ENCODE results near the gene LCN6. TPM values are rescaled to one million over a fixed set of nuclear protein-coding genes. Genes with fewer than 3 reads are reported as not detected.

LCN6 gene
- total RNA-seq, 1 experiment from 2014 or later, result not detected

DNA sequence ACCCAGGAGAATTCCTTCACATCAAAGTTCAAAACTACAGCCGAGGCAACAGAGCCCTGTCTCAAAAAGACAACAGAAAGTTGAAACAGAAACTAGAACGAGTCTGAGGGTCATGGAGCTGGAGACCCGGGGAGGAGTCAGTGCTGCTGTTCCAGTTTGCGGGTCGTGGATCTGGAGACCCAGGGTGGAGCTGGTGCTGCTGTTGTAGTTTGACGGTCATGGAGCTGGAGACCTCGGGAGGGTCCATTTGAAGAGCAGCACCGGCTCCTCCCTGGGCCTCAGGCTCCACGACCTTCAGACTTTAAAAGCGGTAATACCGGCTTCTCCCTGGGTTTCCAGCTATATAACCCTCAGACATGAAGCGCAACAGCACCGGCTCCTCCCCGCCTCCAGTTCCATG lies 29.0 kb upstream of the LCN6 start:
- Histone ChIP-seq H3K4me2 (ENCODE audit: insufficient read depth, insufficient read length, low read length) (no peak overlapping the region), H3K79me2 (ENCODE audit: insufficient read depth, low read length) (no peaks in the 10 kb centered on the region), H3K23me2 (ENCODE audit: insufficient read length, low read depth, low read length, poor library complexity, severe bottlenecking) (no peaks in the 10 kb centered on the region), H3K56ac (ENCODE audit: insufficient read length, low read depth, low read length) (no peak overlapping the region), H3K18ac (ENCODE audit: insufficient read length, low read depth, low read length) (no peak overlapping the region), H3K4ac (ENCODE audit: low read depth, low read length) (no peak overlapping the region), H4K91ac (ENCODE audit: insufficient read length, low read depth, low read length) (no peak overlapping the region), H2BK5ac (ENCODE audit: insufficient read length, low read length) (no peak overlapping the region), H2AK5ac (ENCODE audit: insufficient read length, low read length) (no peak overlapping the region), H3K79me1 (ENCODE audit: insufficient read depth, low read depth, low read length, poor library complexity, severe bottlenecking) (no peaks in the 10 kb centered on the region), H2BK120ac (ENCODE audit: low read depth, low read length, poor library complexity, severe bottlenecking) (no peak overlapping the region), H3K9me3 (ENCODE audit: control insufficient read depth, low read depth, low read length) (no peaks in the 10 kb centered on the region), H4K5ac (ENCODE audit: insufficient read length, low read depth, low read length) (no peak overlapping the region), H2BK15ac (ENCODE audit: low read depth, low read length) (no peak overlapping the region), H2BK20ac (ENCODE audit: low read depth, low read length, poor library complexity, severe bottlenecking) (no peak overlapping the region), H3T11ph (ENCODE audit: low read length) (no peak overlapping the region), H3K27me3 (ENCODE audit: insufficient read depth, low read length) (no peaks in the 10 kb centered on the region; the same call in 1 of the 2 replicates), H3K27ac (ENCODE audit: insufficient read length, low read depth, low read length) (no peak overlapping the region), H4K20me1 (ENCODE audit: control insufficient read depth, insufficient read depth, insufficient read length) (no peaks in the 10 kb centered on the region), H2BK12ac (ENCODE audit: insufficient read length, low read depth, low read length) (no peak overlapping the region), H2AFZ (ENCODE audit: low read length) (no peak overlapping the region), H3K9ac (ENCODE audit: extremely low read depth, insufficient read length, low read length) (no peak overlapping the region), H3K4me1 (ENCODE audit: insufficient read depth, low read length) (no peaks in the 10 kb centered on the region), H4K8ac (replicated peaks; ENCODE audit: insufficient read length, low read depth, low read length) (no peak overlapping the region), H3K14ac (ENCODE audit: insufficient read depth, low read length) (no peak overlapping the region), H3K23ac (ENCODE audit: insufficient read length, low read depth, low read length) (no peak overlapping the region)
- Mint-ChIP-seq H3K27ac (no peak overlapping the region), H3K4me1 (peaks cover 0 to 3% of the 10 kb centered on the region in 2 experiments; a peak in 3 of 4 replicates), H3K27me3 (ENCODE audit: low read depth) (peaks cover 61% of the 10 kb centered on the region), H3K9me3 (peaks cover 24 to 26% of the 10 kb centered on the region in 2 experiments), H3K4me3 (no peak overlapping the region), H3K36me3 (ENCODE audit: insufficient read depth in 1 of 3, low read depth in 3 of 3) (peaks cover 7 to 11% (median 11%) of the 10 kb centered on the region in 3 experiments)
- TF ChIP-seq, protein P1, sequence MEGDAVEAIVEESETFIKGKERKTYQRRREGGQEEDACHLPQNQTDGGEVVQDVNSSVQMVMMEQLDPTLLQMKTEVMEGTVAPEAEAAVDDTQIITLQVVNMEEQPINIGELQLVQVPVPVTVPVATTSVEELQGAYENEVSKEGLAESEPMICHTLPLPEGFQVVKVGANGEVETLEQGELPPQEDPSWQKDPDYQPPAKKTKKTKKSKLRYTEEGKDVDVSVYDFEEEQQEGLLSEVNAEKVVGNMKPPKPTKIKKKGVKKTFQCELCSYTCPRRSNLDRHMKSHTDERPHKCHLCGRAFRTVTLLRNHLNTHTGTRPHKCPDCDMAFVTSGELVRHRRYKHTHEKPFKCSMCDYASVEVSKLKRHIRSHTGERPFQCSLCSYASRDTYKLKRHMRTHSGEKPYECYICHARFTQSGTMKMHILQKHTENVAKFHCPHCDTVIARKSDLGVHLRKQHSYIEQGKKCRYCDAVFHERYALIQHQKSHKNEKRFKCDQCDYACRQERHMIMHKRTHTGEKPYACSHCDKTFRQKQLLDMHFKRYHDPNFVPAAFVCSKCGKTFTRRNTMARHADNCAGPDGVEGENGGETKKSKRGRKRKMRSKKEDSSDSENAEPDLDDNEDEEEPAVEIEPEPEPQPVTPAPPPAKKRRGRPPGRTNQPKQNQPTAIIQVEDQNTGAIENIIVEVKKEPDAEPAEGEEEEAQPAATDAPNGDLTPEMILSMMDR (conservative IDR thresholded peaks at IDR 0.05), result no peak
- DNase-seq, result no peak
- WGBS (ENCODE audit: extremely low coverage, insufficient read length, low lambda C conversion rate), result no CpG with 5 or more reads among the region's 14 CpGs
